HG02973 (cell line): ENCODE measurements around the gene INMT.
A peak's percentile ranks its signal among the peaks of the same experiment; 100 is the strongest.

Source experiments
- ATAC-seq: cut with Tn5 transposase; IDR thresholded peaks from one replicate; pipeline ENCODE4 v1.9.1; 2021; ENCODE audit warnings: moderate library complexity; ENCODE audit not compliant: unreplicated experiment

The INMT gene

DNA sequence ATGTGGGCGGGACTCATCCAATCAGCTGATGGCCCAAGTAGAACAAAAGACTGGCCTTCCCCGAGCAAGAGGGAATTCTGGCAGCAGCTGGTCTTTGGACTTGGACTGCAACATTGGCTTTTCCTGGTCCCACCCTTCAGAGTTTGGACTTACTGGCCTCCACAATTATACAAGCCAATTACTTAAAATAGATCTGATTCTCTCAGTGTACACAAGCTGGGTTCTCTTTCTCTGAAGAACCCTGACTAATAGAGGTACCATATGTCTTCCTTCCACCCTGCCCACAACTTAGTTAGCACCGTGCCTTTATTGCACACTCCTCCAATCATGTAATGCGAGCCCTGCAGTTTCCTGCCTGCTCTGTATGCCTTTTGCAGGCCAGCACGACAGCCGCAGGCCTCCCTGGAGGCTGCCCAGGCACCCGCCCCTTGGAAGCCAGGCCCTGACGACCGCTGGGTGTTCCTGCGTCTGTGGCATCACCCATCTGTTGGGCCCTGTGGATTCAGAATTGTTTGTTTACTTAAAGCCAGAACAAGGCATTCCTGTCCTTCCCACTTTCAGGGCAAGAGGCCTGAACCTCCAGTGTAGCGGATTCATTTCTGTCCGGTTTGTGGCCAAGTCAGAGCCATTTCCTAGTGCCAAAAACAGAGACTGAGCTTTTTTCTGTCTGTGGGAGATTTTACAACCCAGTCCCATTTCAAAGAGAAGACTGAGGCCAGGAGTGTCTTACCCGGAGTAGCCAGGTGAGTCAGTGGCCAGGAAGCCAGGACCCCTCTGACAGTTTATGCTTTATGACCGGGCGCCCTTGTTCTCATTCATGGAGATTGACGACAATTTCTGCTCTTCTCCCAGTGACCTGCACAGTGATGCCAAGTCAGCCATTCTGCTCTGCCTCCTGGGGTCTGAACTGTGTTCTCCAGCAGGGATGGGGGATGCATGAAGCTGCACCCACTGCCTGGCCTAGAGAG lies 968 bp upstream of the INMT start:
- ATAC-seq = no peak

DNA sequence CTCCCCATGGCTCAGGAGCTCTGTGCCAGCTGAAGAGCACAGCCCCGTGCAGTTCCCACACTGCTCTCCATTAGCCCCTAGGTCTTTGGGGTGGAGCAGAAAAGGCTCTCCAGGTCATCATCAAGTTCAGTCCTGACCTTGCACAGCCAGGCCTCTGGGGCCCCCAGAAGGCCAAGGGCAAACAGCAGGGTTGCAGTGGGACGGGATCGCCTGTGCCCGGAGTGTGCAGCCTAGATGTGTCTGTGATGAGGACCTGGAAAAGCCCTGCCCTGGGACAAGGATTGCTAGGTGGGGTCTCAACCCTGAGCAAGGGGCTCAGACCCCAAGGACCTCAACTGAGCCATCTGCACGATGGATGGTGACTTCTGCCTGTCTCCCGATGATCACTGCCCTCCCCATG lies 549 bp downstream of the INMT start:
- no peak for ATAC-seq

DNA sequence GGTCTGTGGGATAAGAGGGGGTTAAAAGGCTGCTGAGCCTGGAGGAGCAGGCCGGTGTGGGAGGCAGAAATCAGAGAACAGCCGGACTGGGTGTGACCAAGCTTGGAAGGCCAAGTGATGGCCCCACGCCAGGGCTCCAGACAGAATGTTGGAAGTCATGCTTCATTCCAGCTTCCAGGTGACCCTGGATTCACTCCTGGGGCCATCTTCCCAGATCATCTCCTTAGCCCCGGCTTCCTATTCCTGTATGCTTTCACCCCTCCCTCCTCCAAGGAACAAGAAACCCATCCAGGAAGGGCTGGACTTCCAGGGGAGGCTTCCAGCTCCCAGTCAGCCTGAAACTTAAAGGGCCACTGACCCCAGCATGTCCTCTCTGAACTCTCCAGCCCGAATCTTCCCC lies 1.0 kb downstream of the INMT start:
- ATAC-seq = no peak

DNA sequence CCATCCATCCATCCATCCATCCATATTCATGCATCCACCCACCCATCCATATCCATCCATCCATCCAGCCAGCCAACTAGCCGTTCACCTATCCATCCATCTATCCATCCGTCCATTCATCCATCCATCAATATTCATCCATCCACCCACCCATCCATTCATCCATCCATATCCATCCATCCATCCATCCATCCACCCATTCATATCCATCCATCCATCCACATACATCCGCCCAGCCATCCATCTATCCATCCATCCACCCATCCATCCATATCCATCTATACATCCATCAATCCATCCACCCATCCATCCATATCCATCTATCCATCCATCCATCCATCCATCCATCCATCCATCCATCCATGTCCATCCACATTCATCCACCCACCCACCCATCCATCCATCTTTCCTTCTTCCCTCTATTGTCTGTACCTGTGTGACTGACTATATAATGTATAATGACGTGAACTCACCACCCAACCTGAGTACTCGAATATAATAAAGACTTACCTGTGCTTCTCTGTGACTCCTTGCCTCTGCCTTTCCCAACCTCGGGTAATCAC lies 2.5 kb downstream of the INMT start:
- ATAC-seq = no peak

DNA sequence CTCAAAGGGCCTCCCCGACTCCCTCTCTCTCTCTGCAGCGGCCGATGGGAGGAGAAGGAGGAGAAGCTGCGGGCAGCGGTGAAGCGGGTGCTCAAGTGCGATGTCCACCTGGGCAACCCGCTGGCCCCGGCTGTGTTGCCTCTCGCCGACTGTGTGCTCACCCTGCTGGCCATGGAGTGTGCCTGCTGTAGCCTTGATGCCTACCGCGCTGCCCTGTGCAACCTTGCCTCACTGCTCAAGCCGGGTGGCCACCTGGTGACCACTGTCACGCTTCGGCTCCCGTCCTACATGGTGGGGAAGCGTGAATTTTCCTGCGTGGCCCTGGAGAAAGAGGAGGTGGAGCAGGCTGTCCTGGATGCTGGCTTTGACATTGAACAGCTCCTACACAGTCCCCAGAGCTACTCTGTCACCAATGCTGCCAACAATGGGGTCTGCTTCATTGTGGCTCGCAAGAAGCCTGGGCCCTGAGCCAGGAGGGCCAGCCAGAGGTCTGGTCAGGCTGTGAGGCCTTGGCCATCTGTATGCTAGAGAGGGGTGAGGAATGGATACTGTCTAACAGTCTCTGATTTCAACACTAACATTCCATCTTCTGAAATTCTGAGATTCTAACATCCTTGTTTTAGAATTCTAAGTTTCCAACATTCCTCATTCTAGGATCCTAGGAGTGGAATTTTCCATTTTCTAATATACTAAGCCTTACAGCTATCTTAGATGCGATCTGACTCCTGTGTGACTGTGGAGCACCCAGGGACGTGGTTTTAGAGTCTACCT lies 3.6 kb downstream of the INMT start:
- ATAC-seq = no peak

DNA sequence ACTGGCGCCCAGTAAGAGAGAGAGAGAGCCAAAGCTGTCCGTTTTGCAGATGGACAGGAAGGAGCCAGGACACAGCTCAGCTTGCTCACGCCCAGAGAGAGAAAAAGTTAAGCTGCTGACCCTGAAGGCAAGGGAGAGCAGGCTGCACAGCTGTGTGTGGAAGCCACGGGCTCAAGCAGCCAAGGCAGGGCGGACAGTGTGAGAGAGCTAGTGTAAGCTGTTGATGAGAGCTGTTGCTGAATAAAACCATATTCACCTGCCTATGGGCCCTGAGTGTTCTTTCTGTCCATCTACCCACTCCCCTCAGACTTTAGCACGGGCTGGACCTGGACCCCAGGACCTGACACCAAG lies 5.4 kb downstream of the INMT start:
- ATAC-seq = no peak

DNA sequence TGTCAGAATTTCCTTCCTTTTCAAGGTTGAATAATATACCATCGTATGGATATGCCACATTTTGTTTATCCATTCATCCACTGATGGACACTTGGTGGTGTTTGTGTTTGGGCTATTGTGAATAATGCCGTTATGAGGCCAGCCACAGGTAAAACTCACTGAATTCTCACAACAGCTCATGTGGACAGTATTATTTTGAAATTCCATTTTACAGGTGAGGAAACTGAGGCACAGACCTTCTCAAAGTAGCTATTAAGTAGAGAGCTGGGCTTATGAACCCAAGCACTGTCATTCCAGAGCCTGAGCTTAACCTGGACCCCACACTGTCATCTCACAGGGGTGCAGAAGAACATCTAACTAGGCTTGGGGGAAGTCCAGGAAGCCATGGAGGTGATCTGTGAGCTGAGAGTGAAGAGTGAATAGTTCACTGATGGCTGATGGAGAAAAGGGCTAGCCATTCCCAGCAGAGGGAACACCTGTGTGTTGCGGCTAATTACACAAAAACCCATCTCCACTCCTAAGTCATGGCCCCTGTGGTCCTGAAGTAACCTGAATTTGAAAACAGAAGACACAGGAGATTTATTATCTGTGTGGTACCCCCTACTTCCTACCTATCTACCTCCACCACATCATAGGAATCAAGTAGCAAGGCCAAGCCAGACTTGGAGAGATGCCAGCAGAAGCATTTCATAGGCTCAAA lies 8.7 kb downstream of the INMT start:
- no peak for ATAC-seq

DNA sequence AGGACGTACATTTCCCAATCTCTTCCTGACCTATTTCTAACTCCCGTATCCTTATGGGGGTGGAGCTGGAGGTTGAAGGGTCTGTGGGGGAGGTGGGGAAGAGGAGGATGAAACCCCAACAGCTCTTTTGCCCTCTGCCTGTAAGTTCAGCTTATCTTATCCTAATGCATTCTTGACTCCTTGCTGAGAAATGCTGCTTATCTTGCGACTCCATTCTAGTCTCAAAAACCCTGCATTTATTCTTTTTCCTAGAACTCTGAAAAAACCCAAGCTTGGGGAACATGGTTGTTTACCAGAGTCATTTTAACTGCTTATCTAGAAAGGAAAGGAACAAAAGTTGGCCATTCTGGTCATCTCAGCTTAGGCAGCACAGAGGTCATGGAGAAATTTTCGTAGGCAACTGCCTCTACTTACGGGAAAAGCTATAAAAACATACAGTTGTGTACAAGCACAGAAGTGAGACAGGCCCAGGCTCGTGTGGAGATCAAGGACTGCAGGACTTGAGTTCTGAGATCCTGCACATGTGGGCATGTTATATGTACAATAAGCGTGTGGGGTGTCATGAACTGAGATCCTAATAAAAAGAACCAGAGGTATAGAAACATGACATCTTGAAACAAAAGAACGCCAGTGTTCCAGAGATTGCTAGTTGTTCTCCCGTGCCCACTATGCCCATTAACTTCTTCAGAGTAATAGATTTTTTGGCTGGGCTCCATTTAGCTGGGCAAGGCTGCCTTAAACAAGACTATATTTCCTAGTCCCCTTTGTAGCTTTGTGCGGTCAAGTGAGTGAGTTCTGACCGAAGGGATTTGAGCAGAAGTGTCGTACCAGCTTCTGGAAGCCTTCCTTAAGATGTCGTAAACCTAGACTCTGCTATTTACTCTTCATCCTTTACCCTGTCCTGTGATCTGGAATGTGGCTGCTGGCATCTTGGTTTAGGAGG lies 9.6 kb downstream of the INMT start:
- no peak for ATAC-seq

DNA sequence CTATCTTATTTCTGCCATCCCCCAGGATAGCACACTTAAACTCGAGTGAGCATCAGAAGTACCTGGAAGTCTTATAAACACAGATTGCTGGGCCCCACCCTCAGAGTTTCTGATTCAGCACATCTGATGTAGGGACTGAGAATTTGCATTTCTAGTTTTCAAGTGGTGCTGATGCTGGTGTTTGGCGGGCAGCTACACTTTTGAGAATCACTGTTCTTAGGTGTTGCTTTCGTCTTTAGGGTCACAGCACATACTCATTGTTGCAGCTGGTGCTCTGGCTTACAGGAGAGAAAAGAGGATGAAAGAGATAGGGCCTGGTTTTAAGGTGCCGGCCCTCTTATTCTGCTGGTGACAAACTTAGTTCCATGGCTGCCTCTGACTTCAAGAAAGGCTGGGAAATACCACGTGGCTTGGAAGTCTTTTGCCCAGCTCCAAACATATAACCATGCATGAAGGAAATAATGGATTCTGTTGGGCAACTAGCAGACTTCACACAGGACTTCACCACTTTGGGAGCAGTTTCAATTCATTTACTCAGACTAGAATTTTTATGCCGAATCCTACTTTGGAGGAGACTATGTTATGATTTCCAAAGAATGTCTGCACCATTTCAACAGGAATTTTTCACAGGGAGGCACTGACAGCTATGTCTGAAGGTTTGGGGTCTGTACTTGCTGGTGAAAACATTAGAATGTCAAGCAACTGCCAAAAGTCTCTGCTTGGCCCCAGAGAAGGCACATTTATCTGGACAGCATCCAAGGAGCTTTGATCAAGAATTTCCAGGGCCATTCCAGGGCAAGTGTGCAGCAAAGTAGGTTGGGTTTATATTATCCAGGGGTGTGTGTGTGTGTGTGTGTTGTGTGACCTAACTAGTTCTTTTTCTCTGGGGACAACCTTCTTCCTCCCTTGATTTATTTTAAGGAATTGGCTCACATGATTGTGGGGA lies 12.4 kb downstream of the INMT start:
- ATAC-seq = peak; percentile 87

DNA sequence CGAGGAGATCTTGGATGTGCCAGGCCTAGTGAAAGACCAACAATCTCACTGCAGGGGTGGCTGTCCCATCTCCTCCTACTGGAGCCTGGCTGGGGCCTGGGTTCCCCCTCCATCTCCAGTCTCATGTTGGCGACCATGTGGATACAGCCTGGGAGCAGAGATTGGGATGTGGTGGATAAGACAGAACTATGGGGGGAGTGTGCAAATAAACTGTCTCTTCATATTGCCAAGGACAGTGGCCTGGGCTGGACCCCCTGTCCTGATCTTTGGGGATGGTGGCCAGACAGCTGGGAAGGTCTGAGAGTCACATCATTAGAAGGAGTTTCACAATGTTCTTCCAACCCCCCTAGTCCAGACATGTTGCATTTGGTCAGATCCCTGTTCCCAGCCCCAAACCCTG lies 13.5 kb downstream of the INMT start:
- no peak for ATAC-seq

DNA sequence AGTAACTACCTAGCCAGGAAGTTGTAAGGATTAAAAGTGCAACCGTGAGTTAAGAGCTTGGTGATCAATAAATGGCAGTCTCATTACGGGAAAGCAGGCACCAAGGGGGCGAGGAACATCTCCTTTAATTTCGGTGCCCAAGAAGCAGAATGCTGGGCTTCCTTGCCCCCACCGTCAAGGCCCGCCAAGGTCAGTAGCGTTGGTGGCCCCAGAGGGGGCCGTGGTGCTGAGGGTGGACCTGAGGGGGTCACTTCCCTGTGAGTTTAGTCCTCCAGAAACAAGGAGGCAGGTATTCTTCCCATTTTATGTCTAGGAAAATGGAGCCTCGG lies 18.9 kb downstream of the INMT start:
- ATAC-seq = no peak

DNA sequence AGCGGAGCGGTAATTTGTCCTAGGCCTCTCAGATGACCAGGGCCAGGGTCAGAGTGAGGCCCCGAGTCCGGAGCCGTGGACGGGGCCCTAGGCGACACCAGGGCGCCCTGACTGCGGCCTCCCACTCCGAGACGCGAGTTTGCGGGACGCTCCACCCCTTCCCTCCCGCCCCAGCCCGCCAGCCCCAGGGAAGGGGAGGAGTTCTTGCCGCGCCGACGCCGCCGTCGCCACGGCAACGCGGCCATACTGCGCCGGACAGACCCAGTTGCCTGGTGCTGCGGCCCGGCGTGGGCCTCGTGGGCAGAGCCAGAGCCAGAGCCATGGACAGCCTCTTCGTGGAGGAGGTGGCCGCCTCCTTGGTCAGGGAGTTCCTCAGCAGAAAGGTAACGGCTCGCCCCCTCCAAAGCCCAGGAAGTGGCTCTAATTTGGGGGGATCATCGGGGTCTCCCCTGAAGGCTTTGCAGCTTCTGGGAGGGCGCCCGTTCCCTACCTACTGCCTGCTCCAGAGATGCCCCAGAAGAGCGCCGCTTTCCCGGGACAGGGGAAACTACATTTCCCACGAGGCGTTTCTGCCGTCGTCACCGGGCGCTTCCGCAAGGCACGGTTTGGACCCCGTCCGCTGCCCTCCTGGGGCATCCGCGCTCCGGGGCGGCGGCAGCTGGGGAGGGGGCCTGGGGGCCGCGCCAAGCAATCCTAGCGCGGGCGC lies 19.4 kb downstream of the INMT start, which contains the start of gene MINDY4:
MINDY4 (plus strand) TSS at position 244 of the 706 bp plus-strand sequence; CDS start at position 321, 77 bp downstream.
- peak; percentile 91 for ATAC-seq

DNA sequence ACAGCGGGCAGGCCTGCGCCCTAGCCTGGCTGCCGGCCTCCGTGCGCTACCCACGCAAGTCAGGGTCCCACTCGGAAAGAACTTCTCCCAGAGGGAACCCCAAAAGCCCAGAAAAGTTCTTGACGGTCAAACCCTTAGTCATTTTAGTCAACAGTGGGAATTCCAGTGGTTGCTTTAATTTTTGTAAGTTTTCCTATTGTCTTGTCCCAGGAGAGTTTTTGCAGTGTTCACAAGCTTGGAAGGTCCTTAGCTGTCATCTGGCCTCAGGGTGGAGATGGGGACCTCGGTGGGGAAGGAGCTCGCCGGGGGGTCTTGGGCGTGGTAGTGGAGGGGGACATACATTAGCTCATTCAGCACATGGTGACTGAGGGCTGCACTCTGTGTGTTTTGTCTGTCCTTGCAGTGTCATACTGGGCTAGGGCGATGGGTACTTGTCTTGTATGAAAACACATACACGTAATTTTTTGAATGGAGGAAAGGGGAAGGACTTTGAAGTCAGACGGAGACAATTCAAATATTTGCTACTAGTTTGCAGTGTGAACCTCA lies 20.0 kb downstream of the INMT start:
- no peak for ATAC-seq

DNA sequence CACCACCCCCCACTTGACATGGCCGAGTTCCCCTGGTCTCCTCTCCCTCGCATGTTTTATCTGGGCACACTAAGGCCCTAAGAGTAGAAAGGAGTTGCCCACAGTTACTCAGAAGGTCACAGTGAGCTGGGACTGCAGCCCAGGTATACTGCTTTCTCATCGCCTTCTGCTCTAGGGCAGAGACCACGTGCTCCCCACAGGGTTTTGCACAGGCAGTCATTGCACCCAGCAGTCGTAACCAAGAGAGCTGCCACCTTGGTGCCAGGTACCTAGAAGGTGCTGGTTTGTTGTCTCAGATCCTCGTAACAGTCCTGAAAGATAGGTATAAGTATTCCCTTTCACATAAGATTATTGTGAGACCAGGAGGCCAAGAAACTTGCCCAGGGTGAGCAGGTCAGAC lies 21.0 kb downstream of the INMT start:
- no peak for ATAC-seq

DNA sequence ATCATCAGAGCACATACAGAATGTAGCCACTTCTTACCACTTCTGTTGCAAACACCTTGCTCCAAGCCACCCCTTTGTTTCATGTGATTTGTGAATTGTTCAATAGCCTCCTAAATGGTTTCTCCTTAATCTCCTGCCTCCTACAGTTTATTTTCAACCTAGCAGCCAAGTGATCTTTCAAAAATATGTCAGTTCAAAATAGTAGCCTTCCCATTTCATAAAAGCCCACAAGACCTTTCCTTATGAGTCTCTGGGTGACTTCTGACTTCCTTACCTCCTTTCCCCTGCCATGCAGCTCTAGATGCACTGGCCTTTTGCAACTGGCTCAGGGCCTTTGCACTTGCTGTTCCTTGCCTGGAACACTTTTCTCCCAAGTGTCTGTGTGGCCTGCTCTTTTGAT lies 24.1 kb downstream of the INMT start:
- no peak for ATAC-seq

DNA sequence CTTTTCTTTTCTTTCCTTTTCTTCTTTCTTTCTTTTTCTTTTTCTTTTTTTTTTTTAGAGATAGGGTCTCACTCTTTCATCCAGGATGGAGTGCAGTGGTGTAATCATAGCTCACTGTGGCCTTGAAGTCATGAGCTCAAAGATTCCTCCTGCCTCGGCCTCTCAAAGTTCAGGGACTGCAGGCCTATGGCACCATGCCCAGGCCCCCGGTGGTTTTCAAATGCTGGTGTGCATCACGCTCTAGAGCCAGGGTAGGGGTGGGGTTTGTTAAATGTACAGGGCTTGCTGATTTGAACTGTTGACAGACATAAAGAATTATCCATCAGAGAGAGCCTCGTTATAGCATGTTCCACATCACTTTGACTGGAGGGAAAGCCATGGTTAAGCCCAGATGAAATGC lies 25.0 kb downstream of the INMT start:
- no peak for ATAC-seq

DNA sequence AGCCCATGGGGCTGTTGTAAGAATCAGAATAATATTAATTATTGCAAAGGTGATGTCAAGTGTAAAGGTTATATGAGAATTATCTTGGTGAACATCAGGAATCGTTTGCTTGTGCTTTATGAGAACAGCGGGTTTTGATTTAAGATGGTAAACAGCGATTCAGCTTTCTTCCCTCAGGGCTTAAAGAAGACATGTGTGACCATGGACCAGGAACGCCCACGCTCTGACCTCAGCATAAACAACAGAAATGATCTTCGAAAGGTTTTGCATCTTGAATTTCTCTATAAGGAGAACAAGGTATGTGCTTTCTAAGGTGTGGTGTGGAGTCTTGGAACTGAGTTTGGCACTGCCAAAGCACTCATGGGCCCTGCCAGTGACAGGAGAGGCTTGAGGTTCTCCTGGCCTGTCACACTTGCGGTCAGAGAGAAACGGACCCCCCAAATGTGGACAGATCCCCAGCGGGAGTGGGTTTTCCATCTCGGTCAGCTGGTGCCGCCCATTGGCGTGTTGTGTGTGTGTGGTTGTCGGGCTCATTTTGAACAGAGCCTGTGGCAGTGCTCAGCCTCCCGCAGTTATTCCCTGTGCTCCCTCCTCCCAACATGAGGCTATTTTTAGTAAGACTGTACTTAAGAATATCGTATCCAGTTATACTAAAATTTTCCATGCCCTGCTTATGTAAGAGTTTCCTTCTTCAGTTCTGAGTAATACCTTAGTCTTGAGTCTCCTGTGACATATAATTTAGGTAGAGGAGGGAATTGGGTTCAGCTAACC lies 26.5 kb downstream of the INMT start:
- ATAC-seq = no peak
